ENCODE results near the gene UGT8. TPM values are rescaled to one million over a fixed set of nuclear protein-coding genes. Genes with fewer than 3 reads are reported as not detected.

Gene UGT8
- total RNA-seq, 1 donor from 2014 or later, result 1.2 TPM

DNA sequence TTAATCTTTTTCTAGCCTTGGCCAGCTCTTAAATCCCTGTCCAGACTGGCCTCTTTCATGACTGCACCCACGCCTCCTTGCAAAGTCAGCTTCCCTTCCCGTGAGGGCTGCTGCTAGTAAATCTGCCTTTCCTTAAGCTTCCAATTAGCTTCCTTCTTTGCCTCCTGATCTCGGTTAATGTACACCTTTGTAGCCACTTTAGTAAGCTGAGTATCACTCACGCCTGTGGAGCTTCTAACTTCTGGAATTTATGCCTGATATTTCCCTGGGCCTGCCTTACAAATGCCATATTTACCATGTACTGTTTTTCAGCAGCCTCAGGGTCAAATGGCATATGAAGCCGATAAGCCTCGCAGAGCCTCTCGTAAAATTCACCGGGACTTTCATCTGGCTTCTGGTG, 5.1 kb upstream of the UGT8 start:
- no peak overlapping the region for H3K4me3 ChIP-seq
- peaks cover 6% of the 10 kb centered on the region for H3K4me1 ChIP-seq
- TF ChIP-seq, protein P1, sequence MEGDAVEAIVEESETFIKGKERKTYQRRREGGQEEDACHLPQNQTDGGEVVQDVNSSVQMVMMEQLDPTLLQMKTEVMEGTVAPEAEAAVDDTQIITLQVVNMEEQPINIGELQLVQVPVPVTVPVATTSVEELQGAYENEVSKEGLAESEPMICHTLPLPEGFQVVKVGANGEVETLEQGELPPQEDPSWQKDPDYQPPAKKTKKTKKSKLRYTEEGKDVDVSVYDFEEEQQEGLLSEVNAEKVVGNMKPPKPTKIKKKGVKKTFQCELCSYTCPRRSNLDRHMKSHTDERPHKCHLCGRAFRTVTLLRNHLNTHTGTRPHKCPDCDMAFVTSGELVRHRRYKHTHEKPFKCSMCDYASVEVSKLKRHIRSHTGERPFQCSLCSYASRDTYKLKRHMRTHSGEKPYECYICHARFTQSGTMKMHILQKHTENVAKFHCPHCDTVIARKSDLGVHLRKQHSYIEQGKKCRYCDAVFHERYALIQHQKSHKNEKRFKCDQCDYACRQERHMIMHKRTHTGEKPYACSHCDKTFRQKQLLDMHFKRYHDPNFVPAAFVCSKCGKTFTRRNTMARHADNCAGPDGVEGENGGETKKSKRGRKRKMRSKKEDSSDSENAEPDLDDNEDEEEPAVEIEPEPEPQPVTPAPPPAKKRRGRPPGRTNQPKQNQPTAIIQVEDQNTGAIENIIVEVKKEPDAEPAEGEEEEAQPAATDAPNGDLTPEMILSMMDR (IDR thresholded peaks at IDR 0.05), result no peak
- no peaks in the 10 kb centered on the region for H3K36me3 ChIP-seq
- intact Hi-C loops (cut with DNase I), result no loop called here
- peaks cover 20% of the 10 kb centered on the region for H3K27me3 ChIP-seq (ENCODE audit: low read depth)
- H3K9me3 ChIP-seq, result no peaks in the 10 kb centered on the region
- no peak overlapping the region for H3K27ac ChIP-seq
- DNase-seq, result no peak
- ATAC-seq, result no peak

DNA sequence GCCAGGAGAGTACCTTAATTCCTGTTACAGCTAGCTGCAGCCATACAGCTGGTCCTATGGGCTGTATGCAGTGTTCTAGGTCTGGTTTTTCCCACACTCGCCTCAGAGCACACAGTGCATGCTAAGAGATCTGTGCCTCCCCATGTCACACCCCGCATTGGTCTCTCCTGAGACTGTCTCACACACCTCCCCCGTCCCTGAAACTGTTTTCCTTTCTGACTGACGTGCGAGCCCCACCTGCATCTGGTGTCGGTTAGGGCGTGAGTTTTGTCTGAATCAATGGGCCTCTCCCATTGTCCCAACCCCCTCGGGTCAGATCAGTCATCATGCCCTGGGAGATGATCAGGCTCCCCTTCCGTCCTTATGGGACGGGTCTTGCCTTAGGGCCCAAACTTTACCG, 3.4 kb upstream of the UGT8 start:
- Histone ChIP-seq H3K4me1 (peaks cover 6% of the 10 kb centered on the region), H3K36me3 (no peaks in the 10 kb centered on the region), H3K9me3 (no peaks in the 10 kb centered on the region), H3K4me3 (no peak overlapping the region), H3K27ac (no peak overlapping the region), H3K27me3 (ENCODE audit: low read depth) (peaks cover 34% of the 10 kb centered on the region)
- TF ChIP-seq, protein P1 (IDR thresholded peaks at IDR 0.05), result no peak
- intact Hi-C loops (cut with DNase I), result no loop called here
- DNase-seq (no peak), ATAC-seq (no peak)

DNA sequence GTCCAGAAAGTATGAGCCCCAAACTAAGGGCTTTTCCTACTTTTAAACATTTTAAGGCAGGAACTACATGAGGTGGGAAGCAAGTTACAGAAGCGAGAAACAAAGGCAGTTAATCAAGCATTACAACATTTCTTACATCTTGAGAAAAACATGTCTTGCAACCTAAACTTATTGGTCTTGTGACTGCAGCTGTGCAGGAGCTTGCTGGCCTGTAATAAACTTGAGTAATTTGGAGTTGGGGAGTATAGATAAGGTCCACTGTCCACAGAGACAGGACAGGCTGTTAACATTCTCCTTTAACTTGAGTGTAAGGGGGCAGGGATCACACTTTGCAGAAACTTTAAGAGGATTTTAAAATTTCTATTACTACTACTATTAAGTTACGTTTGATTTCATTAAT, 2.7 kb upstream of the UGT8 start:
- Histone ChIP-seq H3K4me3 (no peak overlapping the region), H3K4me1 (peaks cover 6% of the 10 kb centered on the region), H3K9me3 (no peaks in the 10 kb centered on the region), H3K36me3 (no peaks in the 10 kb centered on the region), H3K27ac (no peak overlapping the region), H3K27me3 (ENCODE audit: low read depth) (peaks cover 34% of the 10 kb centered on the region)
- TF ChIP-seq, protein P1 (IDR thresholded peaks at IDR 0.05), result no peak
- intact Hi-C loops (cut with DNase I), result no loop called here
- ATAC-seq (no peak), DNase-seq (no peak)

DNA sequence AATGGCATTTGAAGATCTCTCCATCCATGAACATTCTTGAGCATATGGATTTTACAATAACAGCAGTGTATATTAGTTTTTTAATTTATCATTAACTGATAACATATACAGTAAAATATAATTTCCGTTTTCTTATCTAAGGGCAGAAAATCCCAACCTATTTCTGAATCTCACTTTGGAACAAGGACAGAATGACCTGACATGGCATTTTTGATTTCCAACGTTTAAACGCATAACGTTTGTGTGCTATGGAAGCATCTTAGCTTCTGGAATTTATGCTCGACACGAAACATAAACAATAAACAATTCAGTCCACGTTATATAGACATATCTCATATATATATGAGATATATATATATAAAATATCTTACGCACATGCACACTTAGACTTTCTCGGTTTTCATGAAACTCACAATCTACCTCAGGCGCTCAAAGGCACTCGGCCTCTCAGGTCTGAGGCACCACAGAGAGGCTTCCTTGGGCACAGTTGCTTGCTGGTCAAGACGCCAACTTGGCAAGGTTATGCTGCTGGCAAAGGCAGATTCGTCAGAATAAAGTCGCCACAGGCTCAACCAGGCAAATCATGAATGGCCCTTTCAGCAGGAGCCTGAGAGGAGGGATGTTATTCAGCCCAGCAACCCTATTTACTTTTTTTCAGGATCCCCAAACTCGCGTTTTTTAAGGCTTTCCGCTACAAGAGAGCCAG, 1.0 kb upstream of the UGT8 start:
- Histone ChIP-seq H3K9me3 (no peaks in the 10 kb centered on the region), H3K36me3 (no peaks in the 10 kb centered on the region), H3K4me1 (peaks cover 6% of the 10 kb centered on the region), H3K4me3 (peak overlapping the region; percentile 55), H3K27me3 (ENCODE audit: low read depth) (peaks cover 34% of the 10 kb centered on the region), H3K27ac (no peak overlapping the region)
- no peak for DNase-seq
- no peak for ATAC-seq
- intact Hi-C loops (cut with DNase I), result no loop called here
- TF ChIP-seq, protein P1 (IDR thresholded peaks at IDR 0.05), result no peak

DNA sequence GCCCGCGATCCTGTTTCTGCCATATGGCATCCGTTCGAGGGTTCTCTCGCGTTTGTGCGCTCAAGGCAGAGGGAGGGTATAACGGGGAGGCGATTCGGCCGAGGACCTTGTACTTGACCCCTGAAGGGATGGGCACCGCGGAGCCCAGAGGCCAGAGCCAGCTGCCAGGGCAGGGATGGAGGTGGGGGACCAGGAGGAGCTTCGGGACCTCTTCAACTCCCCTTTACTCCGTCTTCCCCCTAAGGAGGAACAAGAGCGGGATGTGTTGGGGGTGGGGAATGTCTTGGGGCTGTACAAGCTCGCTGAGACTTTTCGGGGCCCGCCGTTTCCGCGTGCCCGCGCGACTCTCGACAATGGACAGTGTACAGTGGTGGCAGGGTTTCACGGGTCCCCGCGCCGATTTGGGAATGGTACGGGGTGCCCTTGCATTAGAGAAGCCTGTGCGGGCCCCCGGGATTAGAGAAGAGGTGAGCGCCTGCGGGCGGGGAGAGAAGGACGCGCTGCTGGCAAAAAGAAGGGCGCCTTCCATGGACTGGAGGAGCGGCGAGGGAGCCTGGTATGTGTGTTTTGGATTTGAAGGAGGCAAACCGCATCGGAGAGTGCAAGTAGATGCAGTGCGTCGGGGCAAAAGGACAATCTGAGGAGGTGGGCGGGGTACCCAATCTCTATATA, 760 bp downstream of the UGT8 start:
- Histone ChIP-seq H3K4me3 (peak overlapping the region; percentile 55), H3K27me3 (ENCODE audit: low read depth) (peaks cover 34% of the 10 kb centered on the region), H3K36me3 (no peaks in the 10 kb centered on the region), H3K27ac (no peak overlapping the region), H3K4me1 (peaks cover 6% of the 10 kb centered on the region), H3K9me3 (no peaks in the 10 kb centered on the region)
- peak; percentile 37 to 62 for ATAC-seq
- TF ChIP-seq, protein P1 (IDR thresholded peaks at IDR 0.05), result no peak
- intact Hi-C loops (cut with DNase I), result no loop called here
- no peak for DNase-seq

Measured in lower lobe of right lung (tissue), 2 donors.